ENCODE results near the gene PSME1. TPM values are rescaled to one million over a fixed set of nuclear protein-coding genes. Genes with fewer than 3 reads are reported as not detected.
A peak's percentile ranks its signal among the peaks of the same experiment; 100 is the strongest.
"Not testable (repeated sequence)": the region's sequence is repeated elsewhere in the genome, so short reads cannot be mapped to it uniquely, and the experiment has no call there.

The PSME1 gene
- total and polyA plus RNA-seq, 5 donors = 99.8 to 141 (median 104) TPM

GRCh38 chr14:24105609-24106239 lies 30.3 kb upstream of the PSME1 start:
- intact Hi-C loops (cut with DNase I) = loop anchor here in 3 of 4 donors (5.0 to 10.0 kb wide), 2 partner anchors 48 to 51 kb away; partner anchors contain the start of gene CARMIL3 (in 2 of the 3)
- H3K27me3 ChIP-seq (ENCODE audit: control insufficient read depth, insufficient read depth); H3K4me3 ChIP-seq (ENCODE audit: low read length); H3K4me1 ChIP-seq (ENCODE audit: control insufficient read depth, insufficient read depth, low read length); DNase-seq; H3K27ac ChIP-seq (ENCODE audit: low read length); ATAC-seq; H3K9me3 ChIP-seq (ENCODE audit: control insufficient read depth, low read length): not testable (repeated sequence)
- WGBS = 94% methylated on average over 8 of the region's 8 CpGs

- intact Hi-C loops (cut with DNase I) = loop anchor here in 3 of 4 donors (5.0 to 10.0 kb wide), 2 partner anchors 49 to 52 kb away; partner anchors contain the start of gene CARMIL3 (in 2 of the 3)
- ATAC-seq (no peak), DNase-seq (no peak)
- no peak overlapping the region for H3K27ac ChIP-seq (ENCODE audit: low read length)
- no peaks in the 10 kb centered on the region for H3K4me1 ChIP-seq (ENCODE audit: control insufficient read depth, insufficient read depth, low read length)
- H3K9me3 ChIP-seq (ENCODE audit: control insufficient read depth, low read length) = no peaks in the 10 kb centered on the region
- no peaks in the 10 kb centered on the region for H3K27me3 ChIP-seq (ENCODE audit: control insufficient read depth, insufficient read depth)
- 86% methylated on average over 4 of the region's 4 CpGs for WGBS
- H3K4me3 ChIP-seq (ENCODE audit: low read length) = no peak overlapping the region
Measured at GRCh38 chr14:24106672-24107271, 29.2 kb upstream of the PSME1 start.

- no peak overlapping the region for H3K27ac ChIP-seq (ENCODE audit: low read length)
- DNase-seq = no peak
- H3K9me3 ChIP-seq (ENCODE audit: control insufficient read depth, low read length) = no peaks in the 10 kb centered on the region
- peak in 1 of 2 donors; percentile 4 for ATAC-seq
- H3K4me3 ChIP-seq (ENCODE audit: low read length) = no peak overlapping the region
- no peaks in the 10 kb centered on the region for H3K27me3 ChIP-seq (ENCODE audit: control insufficient read depth, insufficient read depth)
- H3K4me1 ChIP-seq (ENCODE audit: control insufficient read depth, insufficient read depth, low read length) = no peaks in the 10 kb centered on the region
- intact Hi-C loops (cut with DNase I) = loop anchor here in 3 of 4 donors (5.0 to 10.0 kb wide), 2 partner anchors 51 to 54 kb away; partner anchors contain the start of gene CARMIL3 (in 2 of the 3)
- WGBS = 45% methylated on average over 5 of the region's 5 CpGs
Measured at GRCh38 chr14:24108336-24108874, 27.6 kb upstream of the PSME1 start.

GRCh38 chr14:24110060-24110459 lies 25.9 kb upstream of the PSME1 start:
- no peaks in the 10 kb centered on the region for H3K4me1 ChIP-seq (ENCODE audit: control insufficient read depth, insufficient read depth, low read length)
- WGBS = 85% methylated on average over 9 of the region's 9 CpGs
- ATAC-seq (no peak), DNase-seq (no peak)
- no peaks in the 10 kb centered on the region for H3K9me3 ChIP-seq (ENCODE audit: control insufficient read depth, low read length)
- H3K4me3 ChIP-seq (ENCODE audit: low read length) = no peak overlapping the region
- no peak overlapping the region for H3K27ac ChIP-seq (ENCODE audit: low read length)
- H3K27me3 ChIP-seq (ENCODE audit: control insufficient read depth, insufficient read depth) = no peaks in the 10 kb centered on the region
- intact Hi-C loops (cut with DNase I) = no loop called here

- Histone ChIP-seq H3K9me3 (ENCODE audit: control insufficient read depth, low read length) (no peaks in the 10 kb centered on the region), H3K27me3 (ENCODE audit: control insufficient read depth, insufficient read depth) (no peaks in the 10 kb centered on the region), H3K4me3 (ENCODE audit: low read length) (no peak overlapping the region), H3K4me1 (ENCODE audit: control insufficient read depth, insufficient read depth, low read length) (no peaks in the 10 kb centered on the region), H3K27ac (ENCODE audit: low read length) (no peak overlapping the region)
- 63% methylated on average over 1 of the region's 1 CpG for WGBS
- ATAC-seq = no peak
- intact Hi-C loops (cut with DNase I) = no loop called here
- DNase-seq = no peak
Measured at GRCh38 chr14:24110523-24110922, 25.5 kb upstream of the PSME1 start.

- Histone ChIP-seq H3K4me3 (ENCODE audit: low read length) (peak overlapping the region; percentile 43), H3K27me3 (ENCODE audit: control insufficient read depth, insufficient read depth) (no peaks in the 10 kb centered on the region), H3K27ac (ENCODE audit: low read length) (peak overlapping the region; percentile 96), H3K9me3 (ENCODE audit: control insufficient read depth, low read length) (no peaks in the 10 kb centered on the region), H3K4me1 (ENCODE audit: control insufficient read depth, insufficient read depth, low read length) (peaks cover 3% of the 10 kb centered on the region)
- DNase-seq (no peak), ATAC-seq (no peak)
- WGBS = 20% methylated on average over 15 of the region's 15 CpGs
- intact Hi-C loops (cut with DNase I) = no loop called here
Measured at GRCh38 chr14:24113379-24113800, 22.6 kb upstream of the PSME1 start.

GRCh38 chr14:24113801-24114531 lies 22.0 kb upstream of the PSME1 start:
- peak; percentile 68 to 71 for ATAC-seq
- under 1% methylated on average over 42 of the region's 42 CpGs for WGBS
- H3K9me3 ChIP-seq (ENCODE audit: control insufficient read depth, low read length) = no peaks in the 10 kb centered on the region
- H3K27ac ChIP-seq (ENCODE audit: low read length) = peak overlapping the region; percentile 96
- peaks cover 3% of the 10 kb centered on the region for H3K4me1 ChIP-seq (ENCODE audit: control insufficient read depth, insufficient read depth, low read length)
- intact Hi-C loops (cut with DNase I) = no loop called here
- no peaks in the 10 kb centered on the region for H3K27me3 ChIP-seq (ENCODE audit: control insufficient read depth, insufficient read depth)
- H3K4me3 ChIP-seq (ENCODE audit: low read length) = peak overlapping the region; percentile 43
- DNase-seq = peak; percentile 91 to 93 (median 93)

GRCh38 chr14:24114532-24115421 lies 21.2 kb upstream of the PSME1 start, which contains the start of the genes DCAF11 and NRL:
TSS of gene DCAF11 (plus strand) at chr14:24114777. CDS start at chr14:24115595, 818 bp downstream.
TSS of gene NRL (minus strand) at chr14:24114949. CDS start at chr14:24082848, 32,101 bp downstream.
- WGBS = under 1% methylated on average over 65 of the region's 65 CpGs

GRCh38 chr14:24115422-24116127 lies 20.4 kb upstream of the PSME1 start:
- peak overlapping the region; percentile 61 for H3K4me3 ChIP-seq (ENCODE audit: low read length)
- H3K4me1 ChIP-seq (ENCODE audit: control insufficient read depth, insufficient read depth, low read length) = peaks cover 3% of the 10 kb centered on the region
- no peaks in the 10 kb centered on the region for H3K9me3 ChIP-seq (ENCODE audit: control insufficient read depth, low read length)
- 3% methylated on average over 14 of the region's 14 CpGs for WGBS
- intact Hi-C loops (cut with DNase I) = no loop called here
- H3K27me3 ChIP-seq (ENCODE audit: control insufficient read depth, insufficient read depth) = no peaks in the 10 kb centered on the region
- no peak for ATAC-seq
- peak overlapping the region; percentile 61 for H3K27ac ChIP-seq (ENCODE audit: low read length)
- DNase-seq = peak in 1 of 3 donors; percentile 60

More at GRCh38 chr14:24114532-24115421, 21.2 kb upstream of the PSME1 start, which contains the start of the genes DCAF11 and NRL:
- peak within 1 kb of the TSS; percentile 96 for H3K27ac ChIP-seq (ENCODE audit: low read length)
- intact Hi-C loops (cut with DNase I) = no loop called here
- H3K27me3 ChIP-seq (ENCODE audit: control insufficient read depth, insufficient read depth) = no peaks in the 10 kb centered on the region
- no peaks in the 10 kb centered on the region for H3K9me3 ChIP-seq (ENCODE audit: control insufficient read depth, low read length)
- peak; percentile 99 for DNase-seq
- peaks cover 3% of the 10 kb centered on the region for H3K4me1 ChIP-seq (ENCODE audit: control insufficient read depth, insufficient read depth, low read length)
- peak; percentile 97 for ATAC-seq
- peak within 1 kb of the TSS; percentile 61 for H3K4me3 ChIP-seq (ENCODE audit: low read length)

All from right cardiac atrium (tissue), 5 donors.